PC-9 (cell line): ENCODE measurements around the gene LIG4. TPM values are rescaled to one million over a fixed set of nuclear protein-coding genes. Genes with fewer than 3 reads are reported as not detected.
"Not testable (repeated sequence)": the region's sequence is repeated elsewhere in the genome, so short reads cannot be mapped to it uniquely, and the experiment has no call there.

Source experiments
- BruUV-seq: library from RNA; stranded (reverse); fragments of 400-500 nt; replicated peaks from 2 replicates; lab custom pipeline; 2021; lab: Mats Ljungman, UMichigan
- CTCF ChIA-PET: fragments of 300-600 bp; sonication (Branson Sonifier 250); formaldehyde crosslinking; loops from one replicate; lab custom pipeline; 2022; ENCODE audit warnings: antibody characterized with exemption; lab: Charles Lee
- POLR2A ChIA-PET: fragments of 300-600 bp; sonication (Branson Sonifier 250); formaldehyde crosslinking; loops from one replicate; lab custom pipeline; 2022; ENCODE audit warnings: antibody characterized with exemption; ENCODE audit not compliant: unreplicated experiment; lab: Charles Lee
- DNase-seq, 2 experiments: peaks; one replicate each; pipeline versions ENCODE4 v3.0.0 to v3.0.0-alpha.2; 2015 to 2022; ENCODE audit warnings: mixed read lengths in 1 of 2
- H2AFZ ChIP-seq: fragments of 200-600 bp; sonication (generic); 2 replicates; pipeline ENCODE4 v1.8.1; 2017; ENCODE audit warnings: antibody characterized with exemption
- H3F3A ChIP-seq: fragments of 200-600 bp; sonication (generic); 2 replicates; pipeline ENCODE4 v1.8.1; 2017; ENCODE audit warnings: antibody characterized with exemption, mild to moderate bottlenecking, low read depth; ENCODE audit not compliant: insufficient read depth
- H3K27ac ChIP-seq: fragments of 200-600 bp; sonication (generic); 2 replicates; pipeline ENCODE4 v1.6.1; 2016; ENCODE audit warnings: mixed run types
- H3K27me3 ChIP-seq: fragments of 200-600 bp; sonication (generic); 2 replicates; pipeline ENCODE4 v1.6.1; 2016; ENCODE audit warnings: low read depth, mixed run types; ENCODE audit not compliant: insufficient read depth
- H3K36me3 ChIP-seq: fragments of 200-600 bp; sonication (generic); 2 replicates; pipeline ENCODE4 v1.6.1; 2016; ENCODE audit warnings: low read depth, mixed run types
- H3K4me1 ChIP-seq: fragments of 200-600 bp; sonication (generic); replicated peaks from 2 replicates; pipeline ENCODE4 v1.6.1; 2016; ENCODE audit warnings: mixed run types; ENCODE audit not compliant: insufficient read depth
- H3K4me2 ChIP-seq: fragments of 200-600 bp; sonication (generic); 2 replicates; pipeline ENCODE4 v1.6.1; 2017; ENCODE audit warnings: mixed run types
- H3K4me3 ChIP-seq: fragments of 200-600 bp; sonication (generic); 2 replicates; pipeline ENCODE4 v1.6.1; 2016; ENCODE audit warnings: mixed run types
- H3K79me2 ChIP-seq: fragments of 200-600 bp; sonication (generic); 2 replicates; pipeline ENCODE4 v1.6.1; 2017; ENCODE audit warnings: low read depth, mixed run types
- H3K9me2 ChIP-seq: fragments of 200-600 bp; sonication (generic); 2 replicates; pipeline ENCODE4 v1.8.1; 2017; ENCODE audit warnings: mild to moderate bottlenecking; ENCODE audit not compliant: insufficient read depth
- H3K9me3 ChIP-seq: fragments of 200-600 bp; sonication (generic); 2 replicates; pipeline ENCODE4 v1.8.1; 2016; ENCODE audit warnings: low read depth; ENCODE audit not compliant: insufficient read depth
- H4K20me1 ChIP-seq: fragments of 200-600 bp; sonication (generic); 2 replicates; pipeline ENCODE4 v1.8.1; 2017; ENCODE audit not compliant: insufficient read depth
- EZH2 ChIP-seq: fragments of 200-600 bp; sonication (generic); IDR thresholded peaks from 2 replicates; pipeline ENCODE4 v1.8.0; 2017; ENCODE audit warnings: antibody characterized with exemption, low read depth
- intact Hi-C: fragments of 100-400 bp; cut with micrococcal nuclease; formaldehyde crosslinking; loops from one replicate; pipeline ENCODE4 v1.10.0; 2022; ENCODE audit not compliant: unreplicated experiment
- total RNA-seq: library from RNA; stranded (reverse); gene quantifications from 2 replicates; pipeline ENCODE4 v1.2.3, GENCODE V29; 2021
- TF ChIP-seq, protein P1 (sequence below): fragments of 200-600 bp; sonication (generic); conservative IDR thresholded peaks from 2 replicates; pipeline ENCODE4 v1.6.1; 2017; ENCODE audit warnings: mixed run types, antibody characterized with exemption, mild to moderate bottlenecking, moderate library complexity

The LIG4 gene
- total RNA-seq, 1 experiment from 2014 or later: 9.1 TPM

DNA sequence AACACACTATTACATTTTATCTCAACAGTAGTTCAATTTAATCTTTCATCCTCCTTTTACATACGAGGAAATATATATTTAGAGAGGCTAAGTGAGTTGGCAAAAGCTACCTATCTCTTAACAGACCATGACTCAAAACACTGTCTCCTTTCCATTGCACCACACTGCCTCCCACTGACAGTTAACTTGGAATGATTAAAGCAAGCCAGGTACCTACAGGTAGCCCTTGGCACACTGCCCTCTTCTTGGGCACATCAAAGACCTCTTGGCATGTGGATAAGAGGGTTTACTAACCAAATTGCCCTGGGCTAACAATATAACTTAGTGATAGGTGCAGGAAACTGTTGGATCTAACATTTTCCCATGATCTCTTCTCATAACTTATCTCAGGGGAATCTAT is 4.7 kb upstream of the LIG4 start:
- Histone ChIP-seq H3K4me1 (peaks cover 31% of the 10 kb centered on the region), H4K20me1 (peaks cover 33% of the 10 kb centered on the region), H3K27ac (no peak overlapping the region), H3K4me3 (peak overlapping the region; percentile 96), H2AFZ (0 out of 2 replicates have a peak overlapping the region, but pooled peaks have one; percentile 5), H3K36me3 (no peaks in the 10 kb centered on the region), H3K4me2 (peak overlapping the region; percentile 90), H3K9me2 (no peaks in the 10 kb centered on the region), H3K79me2 (peaks cover 85% of the 10 kb centered on the region), H3K27me3 (no peaks in the 10 kb centered on the region), H3F3A (peaks cover 8% of the 10 kb centered on the region), H3K9me3 (no peaks in the 10 kb centered on the region)
- BruUV-seq: no TSS peak
- ChIA-PET CTCF (interaction anchor here (0.6 kb wide), 1 partner anchor 389 kb away, joined by 5 read pairs; no protein-coding TSS in a partner anchor), POLR2A (interaction anchor here (0.6 kb wide), 1 partner anchor 518 kb away, joined by 3 read pairs; no protein-coding TSS in a partner anchor)
- intact Hi-C loops: no loop called here
- DNase-seq: peak in 1 of 2 experiments; percentile 78
- TF ChIP-seq, protein P1, sequence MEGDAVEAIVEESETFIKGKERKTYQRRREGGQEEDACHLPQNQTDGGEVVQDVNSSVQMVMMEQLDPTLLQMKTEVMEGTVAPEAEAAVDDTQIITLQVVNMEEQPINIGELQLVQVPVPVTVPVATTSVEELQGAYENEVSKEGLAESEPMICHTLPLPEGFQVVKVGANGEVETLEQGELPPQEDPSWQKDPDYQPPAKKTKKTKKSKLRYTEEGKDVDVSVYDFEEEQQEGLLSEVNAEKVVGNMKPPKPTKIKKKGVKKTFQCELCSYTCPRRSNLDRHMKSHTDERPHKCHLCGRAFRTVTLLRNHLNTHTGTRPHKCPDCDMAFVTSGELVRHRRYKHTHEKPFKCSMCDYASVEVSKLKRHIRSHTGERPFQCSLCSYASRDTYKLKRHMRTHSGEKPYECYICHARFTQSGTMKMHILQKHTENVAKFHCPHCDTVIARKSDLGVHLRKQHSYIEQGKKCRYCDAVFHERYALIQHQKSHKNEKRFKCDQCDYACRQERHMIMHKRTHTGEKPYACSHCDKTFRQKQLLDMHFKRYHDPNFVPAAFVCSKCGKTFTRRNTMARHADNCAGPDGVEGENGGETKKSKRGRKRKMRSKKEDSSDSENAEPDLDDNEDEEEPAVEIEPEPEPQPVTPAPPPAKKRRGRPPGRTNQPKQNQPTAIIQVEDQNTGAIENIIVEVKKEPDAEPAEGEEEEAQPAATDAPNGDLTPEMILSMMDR: no peak; the same call in 1 of the 2 replicates
- TF ChIP-seq EZH2: no peak

DNA sequence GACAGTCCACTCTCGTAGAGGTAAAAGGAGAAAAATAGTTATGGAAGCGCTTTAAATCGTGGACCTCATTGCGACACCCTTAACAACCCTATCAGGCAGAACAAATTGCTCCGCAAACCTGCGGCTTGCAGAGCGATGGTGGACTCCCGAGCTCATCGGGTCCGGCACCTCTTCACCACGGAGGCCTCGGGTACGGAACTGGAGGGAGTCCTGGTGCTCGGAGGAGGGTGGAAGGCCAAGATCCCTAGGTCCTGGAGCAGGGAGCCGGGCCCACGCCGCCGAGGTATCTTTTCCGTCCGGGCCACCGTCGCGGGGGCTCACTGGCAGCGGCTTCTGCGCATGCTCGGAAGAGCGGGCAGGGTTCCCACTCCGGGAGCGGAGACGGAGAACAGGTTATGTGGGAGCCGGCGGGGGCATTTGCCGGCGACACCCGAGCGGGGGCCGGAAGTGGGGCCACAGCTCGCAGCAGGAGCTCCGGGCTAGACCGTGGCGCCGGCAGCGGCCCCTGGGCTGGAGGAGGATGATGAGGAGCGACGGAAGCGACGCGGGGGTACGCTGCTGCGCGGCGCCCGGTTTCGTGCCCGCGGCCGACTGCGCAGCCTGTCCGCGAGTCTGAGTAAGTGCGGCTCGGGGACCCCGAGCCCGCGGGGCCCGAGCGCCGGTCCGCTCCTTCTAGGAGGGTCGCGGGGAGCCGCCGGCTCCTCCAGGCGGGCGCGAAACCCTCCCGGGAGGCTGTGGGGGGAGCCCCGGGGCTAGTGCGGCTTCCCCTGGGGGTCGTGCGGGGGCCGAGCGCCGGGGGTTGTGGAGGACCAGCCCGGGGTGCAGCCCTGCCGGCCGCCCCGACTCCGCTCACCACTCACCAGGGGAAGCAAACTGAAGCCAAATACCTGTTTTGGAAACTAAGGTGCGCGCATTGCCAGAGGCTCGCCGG is 3.0 kb upstream of the LIG4 start, which contains the start of gene ABHD13:
Gene ABHD13 (plus strand): TSS at position 349 of the 931 bp plus-strand sequence. CDS start 10,827 bp downstream, outside the sequence.
- Histone ChIP-seq H3F3A (peaks cover 8% of the 10 kb centered on the region), H3K27me3 (no peaks in the 10 kb centered on the region), H3K9me3 (no peaks in the 10 kb centered on the region), H3K27ac (peak within 1 kb of the TSS; percentile 73), H3K79me2 (peaks cover 68% of the 10 kb centered on the region), H4K20me1 (peaks cover 22% of the 10 kb centered on the region), H3K4me1 (peaks cover 31% of the 10 kb centered on the region), H3K9me2 (no peaks in the 10 kb centered on the region), H3K4me3 (peak within 1 kb of the TSS; percentile 96), H3K4me2 (peak within 1 kb of the TSS; percentile 90), H3K36me3 (no peaks in the 10 kb centered on the region), H2AFZ (peak within 1 kb of the TSS; percentile 98)
- ChIA-PET CTCF (interaction anchor here (0.6 kb wide), 1 partner anchor 63 kb away, joined by 3 read pairs; no protein-coding TSS in a partner anchor), POLR2A (no interaction called here)
- peak; percentile 85 to 90 for DNase-seq
- TF ChIP-seq EZH2: no peak
- TF ChIP-seq, protein P1: no peak
- intact Hi-C loops: no loop called here
- no TSS peak for BruUV-seq

DNA sequence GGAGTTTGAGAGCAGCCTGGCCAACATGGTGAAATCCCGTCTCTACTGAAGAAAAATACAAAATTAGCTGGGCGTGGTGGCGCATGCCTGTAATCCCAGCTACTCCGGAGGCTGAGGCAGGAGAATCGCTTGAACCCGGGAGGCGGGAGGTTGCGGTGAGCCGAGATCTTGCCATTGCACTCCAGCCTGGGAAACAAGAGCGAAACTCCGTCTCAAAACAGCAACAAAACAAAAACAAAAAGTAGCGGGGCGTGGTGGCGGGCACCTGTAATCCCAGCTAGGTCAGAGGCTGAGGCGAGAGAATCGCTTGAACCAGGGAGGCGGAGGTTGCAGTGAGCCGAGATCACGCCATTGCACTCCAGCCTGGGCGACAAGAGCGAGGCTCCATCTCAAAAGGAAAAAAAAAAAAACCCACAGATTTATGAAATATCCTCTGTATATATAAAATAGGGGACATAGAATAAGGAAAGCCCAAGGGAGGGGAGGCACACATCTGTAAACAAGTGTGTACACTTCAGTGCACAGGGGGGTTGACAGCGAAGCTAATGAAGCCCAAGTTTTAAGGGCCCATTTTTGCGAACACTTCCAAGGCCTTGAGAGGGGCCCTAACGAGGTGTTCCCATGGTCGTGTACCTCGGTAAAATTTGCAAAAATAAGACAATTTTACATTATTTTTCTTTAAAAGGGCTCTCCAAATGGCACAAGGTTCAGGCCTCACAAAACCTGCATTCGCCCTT is 2.1 kb upstream of the LIG4 start:
- H4K20me1 ChIP-seq: peaks cover 20% of the 10 kb centered on the region
- H3K4me3 ChIP-seq: peak overlapping the region; percentile 96
- TSS peak; percentile 56 for BruUV-seq
- peak overlapping the region; percentile 90 for H3K4me2 ChIP-seq
- H3K9me2 ChIP-seq, intact Hi-C loops, H3K36me3 ChIP-seq, H3F3A ChIP-seq, POLR2A ChIA-PET, H3K9me3 ChIP-seq, H3K27me3 ChIP-seq: not testable (repeated sequence)
- H3K27ac ChIP-seq: peak overlapping the region; percentile 73
- DNase-seq: peak in 1 of 2 experiments; percentile 49
- CTCF ChIA-PET: interaction anchor here (0.6 kb wide), 1 partner anchor 62 kb away, joined by 3 read pairs; no protein-coding TSS in a partner anchor
- peaks cover 31% of the 10 kb centered on the region for H3K4me1 ChIP-seq
- peak overlapping the region; percentile 98 for H2AFZ ChIP-seq
- peaks cover 60% of the 10 kb centered on the region for H3K79me2 ChIP-seq
